Spleen (tissue), 11 donors: ENCODE results near the gene SETBP1. TPM values are rescaled to one million over a fixed set of nuclear protein-coding genes. Genes with fewer than 3 reads are reported as not detected.

Experiments
- DNase-seq: peaks from one replicate; pipeline ENCODE4 v3.0.0-alpha.2; 2020
- H3K27ac ChIP-seq, 8 donors: fragments of 200-600 bp; sonication (generic) in 7 of 8; 1 replicate in 4 of 8; 2 replicates in 4 of 8; pipeline versions ENCODE4 v1.5.0 to v1.8.0; 2016 to 2021; ENCODE audit warnings: inconsistent platforms in 4 of 8, mild to moderate bottlenecking in 4 of 8, moderate library complexity in 1 of 8
- H3K27me3 ChIP-seq, 7 donors: fragments of 200-600 bp; sonication (generic) in 6 of 7; replicated peaks in 1 of 7; 1 replicate in 4 of 7; 2 replicates in 3 of 7; pipeline versions ENCODE4 v1.5.0 to v1.8.0; 2016 to 2021; ENCODE audit warnings: inconsistent platforms in 3 of 7, mild to moderate bottlenecking in 1 of 7
- H3K36me3 ChIP-seq, 6 donors: fragments of 200-600 bp; sonication (generic) in 5 of 6; 1 replicate in 4 of 6; 2 replicates in 2 of 6; pipeline versions ENCODE4 v1.5.0 to v1.8.0; 2016 to 2021; ENCODE audit warnings: inconsistent platforms in 2 of 6
- H3K4me1 ChIP-seq, 6 donors: fragments of 200-600 bp; sonication (generic) in 5 of 6; 1 replicate in 3 of 6; 2 replicates in 3 of 6; pipeline versions ENCODE4 v1.5.0 to v1.8.0; 2016 to 2021; ENCODE audit warnings: inconsistent platforms in 3 of 6
- H3K4me3 ChIP-seq, 8 donors: fragments of 200-600 bp; sonication (generic) in 7 of 8; 1 replicate in 4 of 8; 2 replicates in 4 of 8; pipeline versions ENCODE4 v1.5.0 to v1.8.0; 2016 to 2021; ENCODE audit warnings: inconsistent platforms in 4 of 8, mild to moderate bottlenecking in 4 of 8, moderate library complexity in 2 of 8
- H3K9me3 ChIP-seq, 8 donors: fragments of 200-600 bp; sonication (generic) in 7 of 8; 1 replicate in 4 of 8; 2 replicates in 4 of 8; pipeline versions ENCODE4 v1.5.0 to v1.8.0; 2016 to 2021; ENCODE audit warnings: inconsistent platforms in 4 of 8
- CTCF ChIP-seq, 11 experiments: fragments of 200-600 bp in 7 of 11; fragments of 450-650 bp in 4 of 11; sonication (generic) in 4 of 11; IDR thresholded peaks in 8 of 11; conservative IDR thresholded peaks in 3 of 11; 1 replicate in 7 of 11; 2 replicates in 4 of 11; pipeline versions ENCODE4 v1.4.0 to v1.8.0; 2016 to 2021; ENCODE audit warnings: antibody characterized with exemption in 11 of 11, inconsistent platforms in 4 of 11, mild to moderate bottlenecking in 1 of 11
- POLR2A ChIP-seq, 3 donors: fragments of 450-650 bp; IDR thresholded peaks; one replicate each; pipeline ENCODE4 v1.5.1; 2017; ENCODE audit warnings: antibody characterized with exemption in 3 of 3, mild to moderate bottlenecking in 1 of 3
- POLR2AphosphoS5 ChIP-seq, 3 donors: sonication (generic); formaldehyde crosslinking; IDR thresholded peaks; one replicate each; pipeline ENCODE4 v1.5.1; 2017; ENCODE audit warnings: antibody characterized with exemption in 3 of 3
- WGBS, 5 donors: extraction: QIAGEN DNeasy Blood & Tissue Kit in 3 of 5; methylation state at CpG; one replicate each; pipeline versions ENCODE4 v1.1.5 to v1.1.7; 2013 to 2018; 5-methylcytosine and 5-hydroxymethylcytosine counted together
- intact Hi-C: fragments of 100-400 bp; cut with DNase I; formaldehyde crosslinking; loops from one replicate; pipeline ENCODE4 v1.15.0; 2023; ENCODE audit warnings: low total_unique reads
- polyA plus RNA-seq, 3 donors: library from polyadenylated mRNA; stranded (reverse); fragments of 200-250 nt; gene quantifications; one replicate each; pipeline ENCODE4 v1.2.1, GENCODE V29; 2013
- total RNA-seq, 7 donors: library from RNA; depleted of rRNA in 3 of 7; stranded (reverse); fragments of >200 nt in 3 of 7; fragmentation: NEBNext Ultra II Directional in 4 of 7; extraction: Animal tissue kit (Norgen Biotek cat#: 25700) in 4 of 7; gene quantifications; one replicate each; pipeline versions ENCODE4 v1.1.0 to v1.2.1, GENCODE V29; 2016 to 2021
- donor health status: healthy with polysubstance abuse.
- donor health status: DM: no; HTN: no; CAD: no; lungs with moderate emphysema.
- donor health status: DM: no; HTN: no; CAD: no.
- donor health status: Bipolar disorder and iron deficiency.
- donor health status: healthy.
- donor health status: DM: no; HTN: no; CAD: no.
- donor health status: DM: yes; HTN: yes; CAD: no.

Gene SETBP1
- total and polyA plus RNA-seq, 10 donors: 2.0 to 50.7 (median 33.1) TPM

GRCh38 chr18:45081566-45082181 is 401.0 kb downstream of the SETBP1 start:
- Histone ChIP-seq H3K27me3 (no peaks in the 10 kb centered on the region), H3K4me1 (peaks cover 0 to 7% (median 2%) of the 10 kb centered on the region in 6 donors), H3K4me3 (no peak overlapping the region), H3K27ac (no peak overlapping the region), H3K36me3 (no peaks in the 10 kb centered on the region), H3K9me3 (peaks cover 0 to 18% (median 8%) of the 10 kb centered on the region in 8 donors)
- 55 to 63% (median 55%) methylated on average over 6 of the region's 6 CpGs for WGBS, 5 donors
- TF ChIP-seq CTCF (IDR thresholded peaks at IDR 0.05 in 8 of 11, conservative IDR thresholded peaks at IDR 0.05 in 3 of 11): no peak
- no peak for TF ChIP-seq POLR2A (IDR thresholded peaks at IDR 0.05)
- no peak for TF ChIP-seq POLR2AphosphoS5 (IDR thresholded peaks at IDR 0.05)
- DNase-seq: no peak
- intact Hi-C loops: no loop called here

GRCh38 chr18:45083226-45083855 is 402.7 kb downstream of the SETBP1 start:
- peaks cover 0 to 7% (median 2%) of the 10 kb centered on the region in 6 donors for H3K4me1 ChIP-seq
- H3K27me3 ChIP-seq: no peaks in the 10 kb centered on the region
- H3K9me3 ChIP-seq: peaks cover 0 to 18% (median 8%) of the 10 kb centered on the region in 8 donors
- H3K4me3 ChIP-seq: no peak overlapping the region
- intact Hi-C loops: no loop called here
- no peak overlapping the region for H3K27ac ChIP-seq
- DNase-seq: no peak
- WGBS, 5 donors: 81 to 95% (median 88%) methylated on average over 8 of the region's 8 CpGs
- TF ChIP-seq CTCF (IDR thresholded peaks at IDR 0.05 in 8 of 11, conservative IDR thresholded peaks at IDR 0.05 in 3 of 11): no peak
- TF ChIP-seq POLR2A (IDR thresholded peaks at IDR 0.05): no peak
- no peak for TF ChIP-seq POLR2AphosphoS5 (IDR thresholded peaks at IDR 0.05)
- no peaks in the 10 kb centered on the region for H3K36me3 ChIP-seq

- no peak for TF ChIP-seq CTCF (IDR thresholded peaks at IDR 0.05 in 8 of 11, conservative IDR thresholded peaks at IDR 0.05 in 3 of 11)
- TF ChIP-seq POLR2AphosphoS5 (IDR thresholded peaks at IDR 0.05): no peak
- TF ChIP-seq POLR2A (IDR thresholded peaks at IDR 0.05): no peak
- 29 to 38% (median 33%) methylated on average over 13 of the region's 13 CpGs for WGBS, 5 donors
- Histone ChIP-seq H3K27me3 (no peaks in the 10 kb centered on the region), H3K9me3 (peaks cover 0 to 18% (median 8%) of the 10 kb centered on the region in 8 donors), H3K4me1 (peaks cover 0 to 7% (median 2%) of the 10 kb centered on the region in 6 donors), H3K27ac (no peak overlapping the region), H3K4me3 (no peak overlapping the region), H3K36me3 (no peaks in the 10 kb centered on the region)
- intact Hi-C loops: no loop called here
- DNase-seq: no peak
Measured at GRCh38 chr18:45084206-45084605, 403.5 kb downstream of the SETBP1 start.

GRCh38 chr18:45085916-45086624 is 405.4 kb downstream of the SETBP1 start:
- no peak overlapping the region for H3K4me3 ChIP-seq
- TF ChIP-seq POLR2AphosphoS5 (IDR thresholded peaks at IDR 0.05): no peak
- no peak for TF ChIP-seq CTCF (IDR thresholded peaks at IDR 0.05 in 8 of 11, conservative IDR thresholded peaks at IDR 0.05 in 3 of 11)
- peaks cover 0 to 7% (median 2%) of the 10 kb centered on the region in 6 donors for H3K4me1 ChIP-seq
- 79 to 91% (median 85%) methylated on average over 5 of the region's 5 CpGs for WGBS, 5 donors
- no peaks in the 10 kb centered on the region for H3K27me3 ChIP-seq
- peaks cover 0 to 16% (median 7%) of the 10 kb centered on the region in 8 donors for H3K9me3 ChIP-seq
- H3K36me3 ChIP-seq: no peaks in the 10 kb centered on the region
- intact Hi-C loops: no loop called here
- DNase-seq: no peak
- H3K27ac ChIP-seq: no peak overlapping the region
